ENCODE measurements around the gene NR3C2. TPM values are rescaled to one million over a fixed set of nuclear protein-coding genes. Genes with fewer than 3 reads are reported as not detected.

The NR3C2 gene
- total and polyA plus RNA-seq, 2 of the 4 experiments (the other 2 are of a cell fraction), result 1.1 to 2.3 TPM

- no peaks in the 10 kb centered on the region for H3K9me1 ChIP-seq (ENCODE audit: insufficient read depth, low read length)
- H2AK5ac ChIP-seq (ENCODE audit: low read depth, low read length), result no peak overlapping the region
- H4K20me1 ChIP-seq (ENCODE audit: insufficient read depth, low read length), result no peaks in the 10 kb centered on the region
- no peak overlapping the region for H2BK120ac ChIP-seq (ENCODE audit: low read depth, low read length)
- H3K36me3 ChIP-seq (ENCODE audit: control insufficient read depth, insufficient read depth, low read length), result no peaks in the 10 kb centered on the region
- H2BK15ac ChIP-seq (ENCODE audit: low read depth, low read length), result no peak overlapping the region
- no peaks in the 10 kb centered on the region for H3K27me3 ChIP-seq (ENCODE audit: control insufficient read depth, insufficient read depth, low read length)
- no TSS peak for BruUV-seq (replicated peaks)
- TF ChIP-seq POLR2A (IDR thresholded peaks at IDR 0.05; ENCODE audit: low read depth, low read length) (no peak), CHD1 (IDR thresholded peaks at IDR 0.05; ENCODE audit: low read depth, low read length) (no peak), RCOR1 (IDR thresholded peaks at IDR 0.05; ENCODE audit: insufficient replicate concordance, low read length) (no peak), RFX5 (IDR thresholded peaks at IDR 0.05; ENCODE audit: low read depth, low read length) (no peak), NFE2L2 (IDR thresholded peaks at IDR 0.05; ENCODE audit: low read depth, low read length) (no peak), FOS (IDR thresholded peaks at IDR 0.05; ENCODE audit: low read depth, low read length) (no peak), USF2 (IDR thresholded peaks at IDR 0.05; ENCODE audit: low read depth, low read length) (no peak), CTCF (conservative IDR thresholded peaks at IDR 0.05; ENCODE audit: low read depth, low read length) (no peak), MAFK (IDR thresholded peaks at IDR 0.05; ENCODE audit: low read depth, low read length) (no peak), RAD21 (IDR thresholded peaks at IDR 0.05; ENCODE audit: low read length) (no peak), ELK1 (IDR thresholded peaks at IDR 0.05; ENCODE audit: borderline replicate concordance, low read depth, low read length) (no peak), SMC3 (IDR thresholded peaks at IDR 0.05; ENCODE audit: low read depth, low read length) (no peak), MAZ (IDR thresholded peaks at IDR 0.05; ENCODE audit: borderline replicate concordance, low read depth, low read length) (no peak), BHLHE40 (IDR thresholded peaks at IDR 0.05; ENCODE audit: low read depth, low read length) (no peak), CEBPB (IDR thresholded peaks at IDR 0.05; ENCODE audit: low read depth, low read length) (no peak), MXI1 (IDR thresholded peaks at IDR 0.05; ENCODE audit: borderline replicate concordance, low read depth, low read length) (no peak)
- H3K4ac ChIP-seq (ENCODE audit: low read depth, low read length), result no peak overlapping the region
- no peak overlapping the region for H3K9ac ChIP-seq (ENCODE audit: low read depth, low read length)
- ChIA-PET POLR2A (ENCODE audit: unreplicated experiment) (no interaction called here), CTCF (no interaction called here)
- no peak overlapping the region for H2BK5ac ChIP-seq (ENCODE audit: low read depth, low read length, poor library complexity, severe bottlenecking)
- dilution Hi-C loops (cut with HindIII; ENCODE audit: low sequenced_read_pairs, unreplicated experiment), result no loop called here
- no peak overlapping the region for H3K4me3 ChIP-seq (ENCODE audit: insufficient read depth, low read depth, low read length)
- H4K8ac ChIP-seq (ENCODE audit: low read depth in 2 of 2, low read length in 2 of 2), result no peak overlapping the region
- no peaks in the 10 kb centered on the region for H3K9me3 ChIP-seq (ENCODE audit: control insufficient read depth, insufficient read depth, low read length)
- in situ Hi-C loops (cut with MboI; ENCODE audit: low sequenced_read_pairs), result no loop called here
- no peak overlapping the region for H2BK20ac ChIP-seq (ENCODE audit: low read depth, low read length)
- no peak overlapping the region for H4K5ac ChIP-seq (ENCODE audit: low read depth, low read length)
- no peak overlapping the region for H3K23ac ChIP-seq (ENCODE audit: low read depth, low read length)
- H2AFZ ChIP-seq (replicated peaks; ENCODE audit: low read length, poor library complexity), result no peak overlapping the region
- H3K79me1 ChIP-seq (ENCODE audit: low read depth in 1 of 2, low read length in 2 of 2), result no peaks in the 10 kb centered on the region
- no peaks in the 10 kb centered on the region for H3K4me1 ChIP-seq (ENCODE audit: control insufficient read depth, insufficient read depth, low read length)
- H3K14ac ChIP-seq (replicated peaks; ENCODE audit: low read depth, low read length), result no peak overlapping the region
- ATAC-seq (ENCODE audit: low read depth) (no peak), DNase-seq (no peak)
- H4K91ac ChIP-seq (ENCODE audit: insufficient read depth, low read depth, low read length), result no peak overlapping the region
- intact Hi-C loops (cut with micrococcal nuclease), result no loop called here
- H3K4me2 ChIP-seq (ENCODE audit: low read depth, low read length), result no peak overlapping the region
- H3K27ac ChIP-seq (ENCODE audit: insufficient read depth, low read length), result no peak overlapping the region
- 76% methylated on average over 2 of the region's 4 CpGs; no CpG with 5 or more reads in 1 of the 2 experiments for WGBS, 2 experiments (ENCODE audit: extremely low coverage in 2 of 2, insufficient read length in 1 of 2)
- no peak overlapping the region for H3K56ac ChIP-seq (ENCODE audit: extremely low read depth, insufficient read depth, low read length)
- H2AK9ac ChIP-seq (replicated peaks; ENCODE audit: low read depth, low read length, poor library complexity), result no peak overlapping the region
- H3K18ac ChIP-seq (ENCODE audit: low read depth, low read length), result no peak overlapping the region
These were observed 74.5 kb downstream of the NR3C2 start for GRCh38 chr4:148367756-148368155.

Measured in IMR-90 (cell line).